Measurements from ENCODE around the gene SPNS2.
"Not testable (repeated sequence)": the region's sequence is repeated elsewhere in the genome, so short reads cannot be mapped to it uniquely, and the experiment has no call there.

SPNS2 gene

GRCh38 chr17:4576729-4577322 lies 78.1 kb downstream of the SPNS2 start:
- DNase-seq, result no peak

GRCh38 chr17:4577386-4577993 lies 78.8 kb downstream of the SPNS2 start:
- DNase-seq, result no peak

- not testable (repeated sequence) for DNase-seq
Measured at GRCh38 chr17:4578349-4578748, 79.7 kb downstream of the SPNS2 start.

GRCh38 chr17:4579678-4580077 lies 81.0 kb downstream of the SPNS2 start:
- no peak for DNase-seq

- no peak for DNase-seq
Measured at GRCh38 chr17:4580291-4580690, 81.6 kb downstream of the SPNS2 start.

- no peak for DNase-seq
Measured at GRCh38 chr17:4582101-4582501, 83.4 kb downstream of the SPNS2 start.

- no peak for DNase-seq
Measured at GRCh38 chr17:4582691-4583090, 84.0 kb downstream of the SPNS2 start.

GRCh38 chr17:4583206-4583605 lies 84.5 kb downstream of the SPNS2 start:
- no peak for DNase-seq

GRCh38 chr17:4583782-4584100 lies 85.1 kb downstream of the SPNS2 start:
- peak; percentile 7 for DNase-seq

GRCh38 chr17:4584101-4584916 lies 85.6 kb downstream of the SPNS2 start, which contains the start of gene SMTNL2:
SMTNL2 (plus strand) TSS chr17:4584529; CDS start chr17:4584606, 77 bp downstream.
- DNase-seq, result no peak

GRCh38 chr17:4584917-4585637 lies 86.4 kb downstream of the SPNS2 start:
- DNase-seq, result no peak

- DNase-seq, result no peak
Measured at GRCh38 chr17:4585638-4585994, 86.9 kb downstream of the SPNS2 start.

GRCh38 chr17:4586043-4586442 lies 87.4 kb downstream of the SPNS2 start:
- DNase-seq, result no peak

GRCh38 chr17:4587195-4587594 lies 88.5 kb downstream of the SPNS2 start:
- no peak for DNase-seq

GRCh38 chr17:4587803-4588202 lies 89.1 kb downstream of the SPNS2 start:
- DNase-seq, result no peak

GRCh38 chr17:4588391-4588790 lies 89.7 kb downstream of the SPNS2 start:
- no peak for DNase-seq

Measured in CD4-positive, alpha-beta T cell treated with Interleukin-21 for 1 hour (primary cell).